Testis (tissue), 2 donors: ENCODE data around the gene DCLK1.

Experiments used
- CTCF ChIP-seq, 3 experiments: fragments of 450-650 bp in 2 of 3; fragments of 200-600 bp in 1 of 3; sonication (generic) in 1 of 3; IDR thresholded peaks; one replicate each; pipeline ENCODE4 v1.5.1; 2016 to 2019; ENCODE audit warnings: antibody characterized with exemption in 3 of 3, mild to moderate bottlenecking in 2 of 3, moderate library complexity in 1 of 3
- POLR2A ChIP-seq: fragments of 450-650 bp; IDR thresholded peaks from one replicate; pipeline ENCODE4 v1.6.1; 2017; ENCODE audit warnings: antibody characterized with exemption, mild to moderate bottlenecking, moderate library complexity

DNA sequence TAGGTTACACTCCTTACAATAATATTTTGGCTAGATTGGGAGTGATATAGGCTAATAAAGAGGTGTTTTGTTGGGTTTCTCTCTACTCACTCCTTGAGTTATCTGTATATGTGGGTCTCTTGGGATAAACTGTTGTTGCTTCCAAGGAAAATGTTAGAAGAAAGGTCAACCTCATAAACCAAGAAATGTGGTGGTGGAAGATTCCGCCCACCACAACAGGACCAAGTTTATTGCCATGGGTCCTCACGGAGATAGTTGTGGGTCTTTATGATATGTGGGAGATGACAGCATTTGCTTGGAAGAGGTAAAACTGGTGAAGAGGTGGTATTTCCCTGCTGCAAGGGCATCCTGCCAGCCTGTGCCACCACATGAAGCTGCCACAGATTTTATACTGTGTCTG is 259.6 kb downstream of the DCLK1 start:
- no peak for TF ChIP-seq POLR2A
- no peak for TF ChIP-seq CTCF (IDR thresholded peaks at IDR 0.05)
